GM19452 (cell line): ENCODE data around the gene THSD1.
A peak's percentile ranks its signal among the peaks of the same experiment; 100 is the strongest.
"Not testable (repeated sequence)": the region's sequence is repeated elsewhere in the genome, so short reads cannot be mapped to it uniquely, and the experiment has no call there.

ENCODE experiments used
- ATAC-seq: cut with Tn5 transposase; IDR thresholded peaks from one replicate; pipeline ENCODE4 v1.9.1; 2021; ENCODE audit not compliant: unreplicated experiment

The THSD1 gene

GRCh38 chr13:52412128-52412527 lies 6.2 kb upstream of the THSD1 start:
- ATAC-seq, result no peak

GRCh38 chr13:52411629-52412028 lies 5.7 kb upstream of the THSD1 start:
- peak; percentile 97 for ATAC-seq

- ATAC-seq, result not testable (repeated sequence)
These were observed 2.2 kb upstream of the THSD1 start for GRCh38 chr13:52408071-52408658.

DNA sequence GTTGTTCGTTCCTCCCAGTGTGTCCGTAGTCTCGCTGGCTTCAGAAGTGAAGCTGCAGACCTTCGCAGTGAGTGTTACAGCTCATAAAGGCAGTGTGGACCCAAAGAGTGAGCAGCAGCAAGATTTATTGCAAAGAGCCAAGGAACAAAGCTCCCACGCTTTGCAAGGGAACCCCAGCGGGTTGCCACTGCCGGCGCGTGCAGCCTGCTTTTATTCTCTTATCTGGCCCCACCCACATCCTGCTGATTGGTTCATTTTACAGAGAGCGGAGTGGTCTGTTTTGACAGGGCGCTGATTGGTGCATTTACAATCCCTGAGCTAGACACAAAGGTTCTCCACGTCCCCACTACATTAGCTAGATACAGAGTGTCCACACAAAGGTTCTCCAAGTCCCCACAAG lies 1.5 kb upstream of the THSD1 start:
- not testable (repeated sequence) for ATAC-seq

- no peak for ATAC-seq
These were observed 657 bp upstream of the THSD1 start for GRCh38 chr13:52406629-52407028.

DNA sequence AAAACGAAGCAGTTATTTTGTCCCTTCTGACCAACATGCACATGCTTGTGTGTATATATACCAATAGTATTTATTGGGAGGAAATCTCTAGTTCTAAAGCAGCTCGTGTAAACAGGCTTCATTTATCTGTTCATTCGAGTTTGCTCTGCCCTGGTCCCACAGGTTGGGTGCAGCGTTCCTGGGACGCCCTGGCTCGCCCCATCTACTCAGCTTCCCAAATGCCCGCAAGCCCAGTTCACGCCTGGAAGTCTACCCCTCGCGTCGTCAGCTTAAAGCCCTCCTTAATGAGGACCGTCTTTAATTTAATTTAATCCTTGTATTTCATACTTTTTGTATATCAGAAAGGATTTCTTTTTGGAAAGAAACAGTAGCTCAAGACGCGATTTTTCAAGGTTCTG lies 604 bp downstream of the THSD1 start:
- no peak for ATAC-seq

- no peak for ATAC-seq
These were observed 6.3 kb downstream of the THSD1 start for GRCh38 chr13:52399708-52400107.

- ATAC-seq, result no peak
These were observed 6.9 kb downstream of the THSD1 start for GRCh38 chr13:52399046-52399445.

DNA sequence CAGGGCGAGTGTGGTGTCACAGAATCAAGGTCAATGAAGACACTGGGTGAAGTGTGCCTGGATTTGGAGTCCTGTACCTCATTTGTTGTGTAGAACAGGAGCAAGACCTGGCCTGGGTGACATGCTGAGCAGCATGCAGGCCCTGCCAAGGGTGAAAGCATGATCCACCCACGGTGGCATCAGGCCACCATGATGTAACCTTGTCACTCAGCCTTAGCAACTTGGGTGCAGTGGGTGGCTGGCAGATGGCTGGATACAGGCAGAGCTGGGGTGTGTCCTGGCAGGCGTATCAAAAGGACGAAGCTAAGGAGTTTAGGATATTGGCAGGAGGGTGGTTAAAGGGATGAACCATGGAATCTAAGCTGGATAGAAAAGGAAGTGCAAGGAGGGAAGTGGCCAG lies 10.3 kb downstream of the THSD1 start:
- no peak for ATAC-seq

DNA sequence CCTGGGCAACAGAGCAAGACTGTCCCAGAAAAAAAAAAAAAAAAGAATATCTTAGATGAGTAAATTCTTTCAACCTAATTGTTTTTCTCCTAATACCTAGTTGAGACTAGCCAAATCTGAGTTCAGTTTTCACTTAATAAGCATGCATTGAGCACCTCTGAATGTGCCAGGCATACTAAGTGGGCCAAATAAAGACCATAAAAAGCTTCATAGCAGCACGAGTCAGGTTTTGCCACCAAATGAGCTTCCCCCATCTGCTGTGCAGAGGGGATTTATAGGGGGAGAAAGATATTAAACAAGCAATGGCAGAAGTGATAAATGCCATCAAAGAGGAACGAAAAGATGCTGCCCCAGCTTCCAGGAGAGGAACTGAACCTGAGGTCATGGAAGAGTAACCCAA lies 11.4 kb downstream of the THSD1 start:
- no peak for ATAC-seq

- no peak for ATAC-seq
These were observed 12.2 kb downstream of the THSD1 start for GRCh38 chr13:52393572-52394357.

DNA sequence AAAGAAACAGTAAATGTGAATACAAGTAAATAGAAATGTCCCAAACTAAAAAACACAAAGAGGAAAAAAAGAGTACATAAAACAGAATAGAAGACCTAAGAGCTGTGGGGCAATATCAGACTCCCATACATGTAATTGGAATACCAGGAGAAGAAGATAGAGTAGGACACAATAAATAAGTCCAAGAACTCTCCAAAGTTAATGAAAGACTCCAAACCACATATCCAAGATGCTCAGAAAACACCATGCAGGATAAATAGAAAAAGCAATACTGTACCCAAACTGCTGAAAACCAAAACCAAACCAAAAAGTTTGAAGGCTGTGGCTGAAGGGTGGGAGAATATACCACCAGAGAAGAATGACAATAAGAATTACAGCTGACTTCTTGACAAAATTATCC lies 18.3 kb downstream of the THSD1 start:
- no peak for ATAC-seq

DNA sequence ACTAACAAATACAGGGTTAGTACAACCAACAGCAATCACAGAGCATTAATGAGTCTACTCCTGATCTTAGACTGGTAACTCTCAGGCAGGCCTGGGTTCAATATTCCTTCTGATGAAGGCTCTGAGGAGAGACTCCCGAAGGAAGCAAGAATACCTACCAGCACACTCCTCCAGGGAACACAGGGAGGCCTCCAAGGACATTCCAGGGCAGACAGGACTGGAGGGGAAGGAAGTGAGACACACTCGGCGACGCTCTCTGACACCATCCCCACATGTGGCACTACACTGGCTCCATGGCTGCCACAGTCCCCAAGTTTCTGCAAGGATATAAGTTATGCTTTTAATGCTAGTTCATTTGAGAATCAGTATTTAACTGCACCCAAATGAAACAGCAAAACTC lies 20.1 kb downstream of the THSD1 start:
- ATAC-seq, result no peak

GRCh38 chr13:52383366-52383765 lies 22.6 kb downstream of the THSD1 start:
- no peak for ATAC-seq

DNA sequence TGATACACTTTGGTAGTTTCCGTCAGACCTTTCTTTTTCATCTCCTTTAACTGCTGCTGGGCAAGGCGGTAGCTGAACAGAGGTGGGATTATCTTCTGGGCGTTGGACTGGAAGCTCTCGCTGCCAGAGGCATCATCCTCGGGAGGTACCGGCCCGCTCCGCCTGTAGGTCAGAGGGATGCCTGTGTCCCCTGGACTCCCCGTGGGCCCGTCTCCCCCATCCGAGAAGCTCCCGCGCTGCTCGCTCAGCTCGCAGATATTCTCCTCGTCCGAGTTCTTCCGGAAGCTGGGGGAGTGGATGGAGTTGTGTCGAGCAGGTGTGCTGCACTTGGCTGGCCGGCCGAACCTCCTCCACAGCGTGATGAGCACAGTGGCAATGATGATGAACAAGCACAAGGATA lies 27.7 kb downstream of the THSD1 start:
- ATAC-seq, result no peak

- ATAC-seq, result no peak
These were observed 28.1 kb downstream of the THSD1 start for GRCh38 chr13:52377898-52378297.

DNA sequence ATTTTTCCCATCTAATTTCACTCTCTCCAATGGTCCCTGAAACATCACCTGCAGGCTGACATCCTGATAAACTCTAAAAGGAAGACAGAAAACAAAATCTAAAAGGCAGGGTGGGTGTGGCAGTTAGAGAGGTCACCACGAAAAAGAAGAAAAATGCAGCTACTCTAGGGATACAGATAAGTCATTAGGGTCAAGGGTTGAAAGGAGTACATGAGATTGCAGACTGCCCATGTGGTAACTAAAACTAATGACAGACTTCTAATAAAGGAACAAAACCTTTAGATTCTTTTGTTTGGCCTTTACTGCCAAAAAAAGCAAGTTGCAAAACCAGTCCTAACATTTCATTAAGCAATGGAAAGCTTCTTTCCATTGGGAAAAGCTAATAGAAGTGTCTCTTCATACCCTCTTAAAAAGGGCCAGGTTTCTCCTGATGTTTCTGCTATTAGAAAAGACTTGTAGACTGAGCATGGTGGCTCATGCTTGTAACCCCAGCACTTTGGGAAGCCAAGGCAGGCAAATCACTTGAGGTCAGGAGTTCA lies 31.0 kb downstream of the THSD1 start:
- ATAC-seq, result no peak

- no peak for ATAC-seq
These were observed 31.6 kb downstream of the THSD1 start for GRCh38 chr13:52374389-52374788.

DNA sequence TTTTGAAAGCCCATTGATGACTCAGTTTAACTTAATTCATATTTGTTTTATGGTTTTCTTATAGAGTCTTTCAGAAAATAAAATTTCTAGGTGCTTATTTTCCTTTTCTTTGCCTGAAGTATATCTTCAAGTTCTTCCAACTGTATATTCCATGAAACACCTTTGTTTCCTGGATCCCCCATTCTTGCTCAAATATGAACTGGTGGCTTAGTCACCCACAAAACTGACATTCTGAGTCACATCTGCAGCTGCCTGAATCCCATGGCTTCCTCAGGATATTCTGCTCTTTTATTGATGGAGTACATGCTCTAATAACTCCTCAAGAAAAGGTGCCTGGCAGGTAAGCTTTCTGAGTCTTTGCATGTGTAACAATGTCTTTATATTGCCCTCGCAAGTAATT lies 32.7 kb downstream of the THSD1 start:
- not testable (repeated sequence) for ATAC-seq

- ATAC-seq, result no peak
These were observed 34.2 kb downstream of the THSD1 start for GRCh38 chr13:52371736-52372247.

DNA sequence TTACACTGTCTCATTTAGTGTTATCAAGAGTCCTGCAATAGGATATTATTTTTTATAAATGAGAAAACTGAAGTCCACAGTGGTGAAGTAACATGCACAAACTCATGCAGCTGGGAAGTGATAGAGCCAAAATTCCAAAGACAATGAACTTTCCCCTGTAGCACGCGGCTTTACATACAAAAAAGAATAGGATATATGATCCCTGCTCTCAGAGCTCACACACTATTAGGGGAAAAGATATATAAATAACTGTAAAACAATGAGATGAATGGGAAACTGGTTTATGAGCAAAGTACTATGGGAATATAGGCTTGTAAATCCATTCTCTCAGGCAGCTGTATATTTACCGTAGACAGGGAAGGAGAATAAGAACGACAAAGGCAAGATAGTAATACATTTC lies 39.7 kb downstream of the THSD1 start:
- ATAC-seq, result no peak

DNA sequence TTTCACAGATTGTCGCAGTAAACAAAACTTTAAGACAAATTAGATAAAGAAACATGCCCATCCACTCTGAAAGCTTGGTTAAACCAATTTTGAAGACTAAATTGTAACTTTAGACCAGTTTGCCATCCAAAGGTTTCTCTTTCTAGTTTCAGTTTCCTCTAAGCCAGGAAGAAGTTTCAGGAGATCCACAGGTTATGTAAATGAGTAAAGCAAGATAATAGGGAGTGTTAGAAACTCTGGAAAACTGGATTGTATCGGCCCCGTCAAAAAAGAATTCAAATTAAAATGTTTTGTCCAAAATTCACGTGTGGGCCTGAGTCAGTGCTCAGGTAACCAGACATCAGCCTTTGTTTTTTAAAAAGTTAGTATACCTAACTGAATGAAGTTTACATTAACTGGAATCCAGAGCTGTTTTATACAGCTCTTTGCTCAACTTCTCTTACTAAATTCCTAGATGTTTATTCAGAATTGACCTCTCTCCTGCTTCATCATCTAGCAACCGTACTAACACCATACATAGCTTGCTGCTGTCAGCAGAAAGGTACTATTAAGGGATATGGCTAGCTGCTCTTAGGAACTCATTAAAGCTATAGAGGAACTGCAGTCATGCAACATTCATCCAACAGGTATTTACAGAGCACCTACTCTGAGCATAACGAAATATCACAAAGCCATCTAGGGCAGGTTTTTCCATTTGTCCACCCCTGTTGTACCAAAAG lies 43.6 kb downstream of the THSD1 start:
- not testable (repeated sequence) for ATAC-seq
